Amniotic epithelial cell (primary cell): Measurements from ENCODE around the gene NUP37.
"Not testable (repeated sequence)": the region's sequence is repeated elsewhere in the genome, so short reads cannot be mapped to it uniquely, and the experiment has no call there.

Source experiments
- DNase-seq: peaks from one replicate; pipeline ENCODE4 v3.0.0-alpha.2; 2010; ENCODE audit warnings: low read depth

NUP37 gene

DNA sequence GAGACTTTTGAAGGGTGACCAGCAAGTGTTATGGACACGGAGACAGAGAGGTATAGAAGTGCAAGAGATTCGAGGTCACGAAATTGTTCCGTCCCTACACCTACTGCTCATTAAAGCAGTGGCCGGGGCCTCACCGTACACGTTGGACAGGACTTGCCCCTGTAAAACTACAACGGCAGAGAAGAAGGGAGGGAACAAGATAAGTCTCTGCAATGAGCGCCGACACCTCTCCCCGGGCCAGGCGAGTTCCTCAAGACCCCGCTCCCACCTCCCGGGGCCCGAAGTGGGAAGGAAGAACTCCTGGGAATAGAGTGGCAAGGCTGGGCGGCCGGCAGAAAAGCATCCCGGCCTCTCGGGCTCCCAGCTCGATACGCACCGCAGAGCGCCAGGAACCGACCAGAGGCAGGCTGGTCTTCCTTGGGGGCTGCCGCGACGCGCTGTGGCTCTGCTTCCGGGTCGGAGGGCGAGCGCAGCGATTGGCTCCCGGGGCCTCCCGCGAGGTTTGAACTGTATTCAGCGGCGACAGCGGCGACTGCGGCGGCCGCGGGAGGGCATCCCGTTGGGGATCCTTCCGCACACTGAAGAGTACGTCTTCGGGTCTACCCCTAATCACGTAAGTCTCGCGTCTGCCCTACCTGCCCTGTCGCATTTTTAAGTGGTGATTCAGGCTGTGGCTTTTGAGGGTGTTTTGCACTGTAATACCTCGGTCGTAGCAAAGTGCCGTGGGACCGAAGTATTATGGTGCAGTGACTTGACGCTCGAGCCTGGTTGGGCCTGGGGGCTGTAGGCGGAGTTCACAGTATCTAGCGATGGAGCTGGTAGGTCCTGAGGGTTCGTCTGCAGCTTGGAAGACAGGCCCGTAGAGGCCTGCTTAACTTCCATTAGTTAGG lies at the start of gene NUP37, which contains the start of gene PARPBP:
TSS of gene NUP37 (minus strand) at position 441 of the 890 bp plus-strand sequence. CDS start 1,596 bp downstream, outside the sequence.
TSS of gene PARPBP (plus strand) at position 510 of the 890 bp plus-strand sequence. CDS start 3,706 bp downstream, outside the sequence.
- peak; percentile 74 for DNase-seq

DNA sequence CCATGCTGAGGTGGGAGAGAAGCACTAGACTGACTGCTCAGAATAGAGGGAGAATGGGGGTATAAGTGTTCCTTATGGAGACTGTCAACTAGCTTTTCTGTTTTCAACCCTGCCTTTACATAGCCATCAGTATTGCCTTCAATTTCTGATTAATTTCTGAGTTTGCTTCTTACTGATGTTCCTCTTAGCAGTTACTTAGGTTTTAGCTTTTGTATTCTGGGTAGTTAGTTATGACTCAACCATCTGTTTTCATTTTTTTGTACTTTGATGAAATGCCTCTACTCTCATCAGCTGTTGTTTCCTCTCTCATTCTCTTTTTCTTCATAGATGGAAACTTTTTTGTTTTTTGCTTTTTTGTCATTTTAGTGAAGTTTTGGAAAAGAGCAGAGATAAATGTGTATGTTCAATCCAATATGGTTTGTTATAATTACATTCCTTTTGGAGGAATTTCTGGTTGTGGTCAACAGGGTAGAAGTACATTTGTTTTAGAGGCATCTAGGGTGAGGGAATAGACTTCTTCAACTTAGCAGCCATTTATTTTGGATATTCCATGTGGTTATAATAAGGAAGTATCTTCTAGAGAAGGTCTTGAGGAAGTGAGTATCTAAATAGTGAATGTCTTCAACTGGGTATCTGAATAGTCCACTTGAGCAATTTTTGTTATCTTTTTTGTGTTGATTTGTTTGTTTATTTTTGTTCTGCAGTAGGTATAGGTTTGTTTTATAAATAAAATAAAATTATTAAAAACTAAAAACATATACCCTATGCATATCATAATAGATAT lies 48.1 kb upstream of the NUP37 start:
- DNase-seq = peak; percentile 3

GRCh38 chr12:102163383-102163782 lies 43.5 kb upstream of the NUP37 start:
- DNase-seq = no peak

GRCh38 chr12:102155206-102155605 lies 35.3 kb upstream of the NUP37 start:
- not testable (repeated sequence) for DNase-seq

GRCh38 chr12:102147062-102147587 lies 27.2 kb upstream of the NUP37 start:
- DNase-seq = not testable (repeated sequence)

GRCh38 chr12:102144221-102144620 lies 24.3 kb upstream of the NUP37 start:
- no peak for DNase-seq

- DNase-seq = not testable (repeated sequence)
These were observed 23.0 kb upstream of the NUP37 start for GRCh38 chr12:102142866-102143373.

- not testable (repeated sequence) for DNase-seq
These were observed 17.7 kb upstream of the NUP37 start for GRCh38 chr12:102137619-102138018.

- not testable (repeated sequence) for DNase-seq
These were observed 11.5 kb upstream of the NUP37 start for GRCh38 chr12:102131442-102131841.

DNA sequence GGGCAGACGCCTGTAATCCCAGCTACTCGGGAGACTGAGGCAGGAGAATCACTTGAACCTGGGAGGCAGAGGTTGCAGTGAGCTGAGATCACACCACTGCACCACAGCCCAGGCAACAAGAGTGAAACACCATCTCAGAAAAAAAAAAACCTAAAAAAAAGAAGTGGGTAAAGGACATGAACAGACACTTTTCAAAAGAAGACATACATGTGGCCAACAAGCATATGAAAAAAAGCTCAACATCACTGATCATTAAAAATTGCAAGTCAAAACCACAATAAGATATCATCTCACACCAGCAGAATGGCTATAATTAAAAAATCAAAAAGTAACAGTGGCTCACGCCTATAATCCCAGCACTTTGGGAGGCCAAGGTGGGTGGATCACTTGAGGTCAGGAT lies 10.8 kb upstream of the NUP37 start:
- not testable (repeated sequence) for DNase-seq

- DNase-seq = not testable (repeated sequence)
These were observed 1.4 kb upstream of the NUP37 start for GRCh38 chr12:102121328-102121727.

GRCh38 chr12:102120886-102121285 lies 972 bp upstream of the NUP37 start:
- DNase-seq = peak; percentile 25

DNA sequence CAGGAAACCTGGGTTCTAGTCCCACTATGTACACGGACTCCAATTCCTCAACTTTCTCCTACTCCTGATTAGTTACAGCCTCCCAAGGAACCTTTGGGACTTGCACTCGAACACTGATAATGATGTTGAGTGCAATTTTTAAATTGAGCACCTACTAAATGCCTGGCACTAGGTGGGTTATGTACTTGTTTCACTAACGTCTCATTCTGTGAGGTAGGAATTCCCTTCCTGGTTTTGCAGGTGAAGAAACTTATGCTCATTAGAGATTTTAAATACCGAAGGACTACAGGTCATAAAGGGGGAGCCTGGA lies 605 bp upstream of the NUP37 start:
- DNase-seq = no peak

GRCh38 chr12:102118874-102119273 lies 1.0 kb downstream of the NUP37 start:
- DNase-seq = no peak

- DNase-seq = no peak
These were observed 3.5 kb downstream of the NUP37 start for GRCh38 chr12:102116392-102116791.

GRCh38 chr12:102114212-102114611 lies 5.7 kb downstream of the NUP37 start:
- no peak for DNase-seq

DNA sequence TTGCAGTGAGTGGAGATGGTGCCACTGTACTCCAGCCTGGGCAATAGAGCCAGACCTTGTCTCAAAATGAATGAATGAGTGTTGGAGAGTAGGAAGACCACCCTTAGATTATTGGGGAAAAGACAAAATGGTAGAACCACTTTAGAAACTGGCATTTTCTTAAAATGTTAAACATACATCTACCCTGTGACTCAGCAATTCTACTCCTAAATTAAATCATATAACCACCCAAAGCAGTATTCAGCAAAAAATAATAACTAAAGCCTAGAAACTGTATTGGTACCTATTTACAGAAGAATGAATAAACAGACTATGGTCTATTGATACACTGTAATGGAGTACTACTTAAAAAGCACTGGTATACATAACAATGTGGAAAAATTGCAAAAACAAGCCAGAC lies 9.1 kb downstream of the NUP37 start:
- no peak for DNase-seq

DNA sequence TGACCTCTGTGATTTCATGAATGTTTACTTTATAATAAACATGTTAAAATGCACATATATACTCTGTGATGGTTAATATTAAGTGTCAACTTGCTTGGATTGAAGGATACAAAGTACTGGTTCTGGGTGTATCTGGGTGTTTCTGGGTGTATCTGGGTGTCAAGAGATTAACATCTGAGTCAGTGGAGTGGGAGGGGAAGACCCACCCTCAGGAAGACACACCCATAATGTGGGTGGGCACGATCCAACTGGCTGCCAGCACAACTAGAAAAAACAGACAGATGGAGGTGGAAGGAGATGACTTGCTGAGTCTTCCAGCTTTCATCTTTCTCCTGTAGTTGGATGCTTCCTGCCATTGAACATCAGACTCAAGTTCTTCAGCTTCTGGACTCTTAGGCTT lies 11.9 kb downstream of the NUP37 start:
- DNase-seq = no peak

GRCh38 chr12:102106905-102107304 lies 13.0 kb downstream of the NUP37 start:
- DNase-seq = no peak

GRCh38 chr12:102096855-102097254 lies 23.1 kb downstream of the NUP37 start:
- no peak for DNase-seq

- peak; percentile 55 for DNase-seq
These were observed 24.1 kb downstream of the NUP37 start for GRCh38 chr12:102095677-102096263.

DNA sequence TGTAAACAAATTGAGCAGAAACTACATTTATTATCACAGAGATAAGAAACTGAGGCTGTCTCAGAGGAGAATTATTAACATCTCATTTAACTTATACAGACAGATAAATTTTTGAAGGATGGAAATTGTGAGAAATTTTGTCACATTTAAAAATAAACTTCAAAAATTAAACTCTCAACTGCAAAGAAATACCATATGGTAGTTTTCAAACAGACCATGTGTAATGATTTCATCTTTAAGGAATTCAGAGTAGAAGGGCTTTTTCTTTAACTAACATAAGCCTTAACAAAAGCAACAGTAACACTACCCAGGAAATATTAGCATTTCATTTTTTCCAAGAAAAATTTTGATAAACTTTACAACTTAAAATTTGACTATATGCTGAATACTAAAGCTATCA lies 26.6 kb downstream of the NUP37 start:
- DNase-seq = peak; percentile 41
